A549 (cell line): ENCODE measurements around the gene PTGER1.

Experiments
- EP300 ChIP-seq, 2 experiments: fragments of >200 bp; sonication (Bioruptor Twin); formaldehyde crosslinking; IDR thresholded peaks; 2 replicates in 1 of 2; 3 replicates in 1 of 2; pipeline ENCODE4 v1.6.1; 2016 to 2017
- JUNB ChIP-seq: fragments of >200 bp; sonication (Bioruptor Twin); formaldehyde crosslinking; IDR thresholded peaks from 2 replicates; pipeline ENCODE4 v1.6.1; 2016
- MAFK ChIP-seq: fragments of 450-650 bp; IDR thresholded peaks from 2 replicates; pipeline ENCODE4 v1.6.1; 2014; ENCODE audit not compliant: partially characterized antibody
- MAZ ChIP-seq: fragments of 150-350 bp; IDR thresholded peaks from 2 replicates; pipeline ENCODE4 v1.6.1; 2014; ENCODE audit warnings: antibody characterized with exemption, low read depth, low read length, borderline replicate concordance
- MYC ChIP-seq: IDR thresholded peaks from 2 replicates; pipeline ENCODE4 v1.6.1; 2012; ENCODE audit warnings: mild to moderate bottlenecking, inconsistent platforms, low read length, improper control_type of control experiment, borderline replicate concordance
- NR3C1 ChIP-seq: fragments of >200 bp; sonication (Bioruptor Twin); formaldehyde crosslinking; IDR thresholded peaks from 3 replicates; pipeline ENCODE4 v1.6.1; 2017
- POLR2A ChIP-seq: IDR thresholded peaks from 2 replicates; pipeline ENCODE4 v1.6.1; 2012; ENCODE audit warnings: mild to moderate bottlenecking, low read length
- RCOR1 ChIP-seq: fragments of 150-350 bp; IDR thresholded peaks from 2 replicates; pipeline ENCODE4 v1.6.1; 2014; ENCODE audit warnings: antibody characterized with exemption, low read length, low read depth
- TP53 ChIP-seq: fragments of 250-450 bp; sonication (Bioruptor Pico); IDR thresholded peaks from 2 replicates; pipeline ENCODE4 v1.5.0; 2021; ENCODE audit warnings: mild to moderate bottlenecking, moderate library complexity
- TF ChIP-seq, protein P1 (sequence below): fragments of >200 bp; sonication (Bioruptor Twin); formaldehyde crosslinking; IDR thresholded peaks from 3 replicates; pipeline ENCODE4 v1.5.1; 2016
- TF ChIP-seq, protein P2 (sequence below): IDR thresholded peaks from 2 replicates; pipeline ENCODE4 v1.6.1; 2012

DNA sequence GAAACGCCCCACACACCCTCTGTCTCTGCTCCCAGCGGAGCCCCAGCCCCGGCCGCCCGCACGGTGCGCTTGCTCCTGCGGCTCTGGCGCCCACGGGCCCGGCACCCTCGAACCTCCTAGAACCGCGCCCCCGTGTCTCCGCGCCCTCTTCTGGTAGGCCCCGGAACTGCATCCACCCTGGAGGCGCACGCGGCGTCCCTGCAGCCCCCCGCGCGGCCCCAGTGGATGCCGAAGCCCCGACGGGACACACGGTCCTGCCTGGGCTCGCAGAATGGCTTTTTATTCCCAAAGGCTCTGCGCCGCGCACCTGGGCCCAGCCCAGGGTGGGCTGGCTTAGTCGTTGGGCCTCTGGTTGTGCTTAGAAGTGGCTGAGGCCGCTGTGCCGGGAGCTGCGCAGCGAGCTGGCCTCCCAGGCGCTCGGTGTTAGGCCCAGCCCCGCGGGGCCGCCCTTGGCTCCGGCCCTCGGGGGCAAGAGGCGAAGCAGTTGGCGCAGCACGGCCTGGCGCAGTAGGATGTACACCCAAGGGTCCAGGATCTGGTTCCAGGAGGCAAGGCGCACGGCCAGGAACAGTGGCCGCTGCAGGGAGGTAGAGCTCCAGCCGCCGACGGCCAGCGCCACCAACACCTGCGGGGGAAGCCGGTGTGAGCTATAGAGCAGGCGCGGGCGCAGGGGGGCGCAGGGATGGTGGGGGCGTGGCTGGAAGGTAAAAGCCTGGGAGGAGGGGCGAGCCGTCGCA, 2.8 kb downstream of the PTGER1 start:
- TF ChIP-seq, protein P1, sequence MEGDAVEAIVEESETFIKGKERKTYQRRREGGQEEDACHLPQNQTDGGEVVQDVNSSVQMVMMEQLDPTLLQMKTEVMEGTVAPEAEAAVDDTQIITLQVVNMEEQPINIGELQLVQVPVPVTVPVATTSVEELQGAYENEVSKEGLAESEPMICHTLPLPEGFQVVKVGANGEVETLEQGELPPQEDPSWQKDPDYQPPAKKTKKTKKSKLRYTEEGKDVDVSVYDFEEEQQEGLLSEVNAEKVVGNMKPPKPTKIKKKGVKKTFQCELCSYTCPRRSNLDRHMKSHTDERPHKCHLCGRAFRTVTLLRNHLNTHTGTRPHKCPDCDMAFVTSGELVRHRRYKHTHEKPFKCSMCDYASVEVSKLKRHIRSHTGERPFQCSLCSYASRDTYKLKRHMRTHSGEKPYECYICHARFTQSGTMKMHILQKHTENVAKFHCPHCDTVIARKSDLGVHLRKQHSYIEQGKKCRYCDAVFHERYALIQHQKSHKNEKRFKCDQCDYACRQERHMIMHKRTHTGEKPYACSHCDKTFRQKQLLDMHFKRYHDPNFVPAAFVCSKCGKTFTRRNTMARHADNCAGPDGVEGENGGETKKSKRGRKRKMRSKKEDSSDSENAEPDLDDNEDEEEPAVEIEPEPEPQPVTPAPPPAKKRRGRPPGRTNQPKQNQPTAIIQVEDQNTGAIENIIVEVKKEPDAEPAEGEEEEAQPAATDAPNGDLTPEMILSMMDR, result peak; percentile 63
- TF ChIP-seq EP300 (IDR thresholded peaks at IDR 0.05) (no peak), JUNB (no peak), MYC (no peak; the same call in 1 of the 2 replicates), NR3C1 (no peak), MAFK (no peak), POLR2A (no peak), TP53 (no peak), MAZ (no peak), RCOR1 (no peak)
- TF ChIP-seq, protein P2, sequence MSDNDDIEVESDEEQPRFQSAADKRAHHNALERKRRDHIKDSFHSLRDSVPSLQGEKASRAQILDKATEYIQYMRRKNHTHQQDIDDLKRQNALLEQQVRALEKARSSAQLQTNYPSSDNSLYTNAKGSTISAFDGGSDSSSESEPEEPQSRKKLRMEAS, result peak; percentile 75
